Putamen (tissue), 1 donor: ENCODE measurements around the gene IDS.

Experiments
- DNase-seq: peaks from one replicate; pipeline ENCODE4 v3.0.0-alpha.2; 2016; ENCODE audit warnings: low spot score

The IDS gene

GRCh38 chrX:149456476-149457245, 48.4 kb downstream of the IDS start:
- no peak for DNase-seq

DNA sequence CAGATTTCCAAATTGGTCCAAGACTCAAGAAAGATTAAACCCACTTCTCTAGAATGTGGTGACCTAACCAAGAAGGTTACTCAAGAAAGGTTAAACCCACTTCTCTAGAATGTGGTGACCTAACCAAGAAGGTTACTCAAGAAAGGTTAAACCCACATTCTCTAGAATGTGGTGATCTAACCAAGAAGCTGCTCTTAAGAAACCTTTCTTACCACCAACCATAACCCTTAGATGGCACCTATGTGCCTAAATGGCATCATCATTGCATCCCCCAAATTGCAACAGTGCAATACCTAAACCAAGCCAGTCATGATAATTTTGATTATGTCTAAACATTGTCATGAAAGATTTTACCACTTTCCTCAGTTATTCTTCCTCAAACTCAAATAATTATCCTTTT, 49.2 kb downstream of the IDS start:
- DNase-seq = no peak

GRCh38 chrX:149453906-149454822, 50.9 kb downstream of the IDS start:
- no peak for DNase-seq

GRCh38 chrX:149453030-149453429, 52.1 kb downstream of the IDS start:
- DNase-seq = no peak

GRCh38 chrX:149433451-149433850, 71.7 kb downstream of the IDS start:
- DNase-seq = no peak

DNA sequence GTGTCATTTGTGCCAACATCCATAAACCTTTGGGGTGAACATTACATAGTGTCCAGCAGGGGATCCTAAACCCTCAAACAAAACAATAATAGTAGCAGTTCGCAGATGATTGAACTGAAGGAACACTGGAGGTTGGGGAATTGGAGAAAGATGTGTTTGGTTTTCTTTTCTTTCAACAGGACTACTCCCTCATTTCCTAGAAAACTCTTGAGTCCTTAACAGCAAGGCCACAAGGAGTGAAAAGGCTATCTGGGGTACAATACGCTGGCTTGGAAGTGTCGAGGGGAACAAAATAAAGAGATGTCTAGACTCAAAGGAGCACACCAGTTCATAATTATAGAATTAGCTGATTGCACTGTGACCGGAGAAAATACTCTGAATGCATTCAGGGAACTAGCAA, 72.1 kb downstream of the IDS start:
- no peak for DNase-seq
